ENCODE data around the gene TRIP4. TPM values are rescaled to one million over a fixed set of nuclear protein-coding genes. Genes with fewer than 3 reads are reported as not detected.

Gene TRIP4
- total and polyA plus RNA-seq, 4 donors = 6.3 to 10.7 (median 7.6) TPM

DNA sequence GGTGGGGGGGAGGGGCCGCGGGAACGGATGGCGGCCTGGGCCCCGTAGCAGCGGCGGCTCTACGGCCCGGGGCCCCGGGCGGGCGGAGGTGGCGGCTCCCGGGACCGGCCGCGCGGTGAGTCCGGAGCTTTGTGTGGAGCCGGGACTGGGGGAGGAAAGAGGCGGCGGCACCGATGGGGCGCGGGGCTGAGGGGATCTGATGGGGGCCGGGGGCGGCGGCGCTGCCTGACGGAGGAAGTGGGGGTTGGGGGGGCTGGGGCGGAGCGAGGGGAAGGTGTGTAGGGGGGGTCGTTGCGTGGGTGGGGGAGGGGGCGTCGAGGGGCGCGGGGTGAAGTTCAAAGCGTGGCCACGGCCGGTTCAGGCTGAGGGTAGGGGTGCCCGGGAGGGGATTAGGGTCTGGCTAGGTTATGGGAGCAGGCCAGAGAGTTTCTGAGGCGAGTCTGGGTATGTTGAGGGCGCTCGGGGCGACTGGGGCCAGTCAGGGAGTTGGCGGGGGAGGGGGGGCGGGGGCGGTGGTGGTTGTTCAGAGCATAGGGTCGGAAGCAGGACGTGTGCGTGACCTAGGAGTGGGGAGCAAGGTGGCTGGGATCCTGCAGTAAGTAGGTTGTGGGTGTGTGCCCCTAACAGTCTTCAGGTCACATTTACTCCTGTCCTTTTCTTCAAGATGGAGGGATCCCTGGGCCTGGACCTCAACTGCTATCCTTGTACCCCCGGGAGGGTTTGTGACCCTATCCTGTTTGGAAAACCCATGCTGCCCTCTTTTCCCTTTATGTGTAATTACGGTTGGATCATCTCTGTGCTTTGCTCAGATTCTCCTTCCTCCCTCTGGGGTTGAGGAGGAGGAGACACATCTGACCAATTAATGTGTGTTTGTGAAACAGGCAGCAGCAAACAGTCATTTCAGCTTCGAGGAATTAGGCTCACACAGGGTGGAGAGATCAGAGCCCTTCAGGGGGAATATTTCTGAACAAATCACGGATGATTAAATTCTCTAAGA lies 73.4 kb downstream of the TRIP4 start:
- DNase-seq (ENCODE audit: low spot score) = peak; percentile 36
- TF ChIP-seq EGR1 (IDR thresholded peaks at IDR 0.05; ENCODE audit: low read depth in 2 of 2) (no peak), GABPA (IDR thresholded peaks at IDR 0.05 in 1 of 2, conservative IDR thresholded peaks at IDR 0.05 in 1 of 2) (no peak), JUND (IDR thresholded peaks at IDR 0.05) (peak in 1 of 2 donors; percentile 50), NR2F2 (IDR thresholded peaks at IDR 0.05) (no peak), FOXA2 (IDR thresholded peaks at IDR 0.05) (no peak), HNF4G (IDR thresholded peaks at IDR 0.05) (no peak), YY1 (IDR thresholded peaks at IDR 0.05) (peak; percentile 59), SP1 (IDR thresholded peaks at IDR 0.05) (peak; percentile 36), TAF1 (conservative IDR thresholded peaks at IDR 0.05) (peak; percentile 58), REST (IDR thresholded peaks at IDR 0.05) (peak; percentile 74), FOXA1 (IDR thresholded peaks at IDR 0.05) (peak; percentile 15), ATF3 (IDR thresholded peaks at IDR 0.05) (peak; percentile 36), RAD21 (IDR thresholded peaks at IDR 0.05) (peak; percentile 63 to 70), RXRA (IDR thresholded peaks at IDR 0.05) (peak; percentile 26 to 57), HNF4A (conservative IDR thresholded peaks at IDR 0.05) (peak in 1 of 2 donors; percentile 30)
- TF ChIP-seq, protein P1, sequence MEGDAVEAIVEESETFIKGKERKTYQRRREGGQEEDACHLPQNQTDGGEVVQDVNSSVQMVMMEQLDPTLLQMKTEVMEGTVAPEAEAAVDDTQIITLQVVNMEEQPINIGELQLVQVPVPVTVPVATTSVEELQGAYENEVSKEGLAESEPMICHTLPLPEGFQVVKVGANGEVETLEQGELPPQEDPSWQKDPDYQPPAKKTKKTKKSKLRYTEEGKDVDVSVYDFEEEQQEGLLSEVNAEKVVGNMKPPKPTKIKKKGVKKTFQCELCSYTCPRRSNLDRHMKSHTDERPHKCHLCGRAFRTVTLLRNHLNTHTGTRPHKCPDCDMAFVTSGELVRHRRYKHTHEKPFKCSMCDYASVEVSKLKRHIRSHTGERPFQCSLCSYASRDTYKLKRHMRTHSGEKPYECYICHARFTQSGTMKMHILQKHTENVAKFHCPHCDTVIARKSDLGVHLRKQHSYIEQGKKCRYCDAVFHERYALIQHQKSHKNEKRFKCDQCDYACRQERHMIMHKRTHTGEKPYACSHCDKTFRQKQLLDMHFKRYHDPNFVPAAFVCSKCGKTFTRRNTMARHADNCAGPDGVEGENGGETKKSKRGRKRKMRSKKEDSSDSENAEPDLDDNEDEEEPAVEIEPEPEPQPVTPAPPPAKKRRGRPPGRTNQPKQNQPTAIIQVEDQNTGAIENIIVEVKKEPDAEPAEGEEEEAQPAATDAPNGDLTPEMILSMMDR (IDR thresholded peaks at IDR 0.05; ENCODE audit: low read depth, low read length, missing input control) = no peak
- TF ChIP-seq, protein P2, sequence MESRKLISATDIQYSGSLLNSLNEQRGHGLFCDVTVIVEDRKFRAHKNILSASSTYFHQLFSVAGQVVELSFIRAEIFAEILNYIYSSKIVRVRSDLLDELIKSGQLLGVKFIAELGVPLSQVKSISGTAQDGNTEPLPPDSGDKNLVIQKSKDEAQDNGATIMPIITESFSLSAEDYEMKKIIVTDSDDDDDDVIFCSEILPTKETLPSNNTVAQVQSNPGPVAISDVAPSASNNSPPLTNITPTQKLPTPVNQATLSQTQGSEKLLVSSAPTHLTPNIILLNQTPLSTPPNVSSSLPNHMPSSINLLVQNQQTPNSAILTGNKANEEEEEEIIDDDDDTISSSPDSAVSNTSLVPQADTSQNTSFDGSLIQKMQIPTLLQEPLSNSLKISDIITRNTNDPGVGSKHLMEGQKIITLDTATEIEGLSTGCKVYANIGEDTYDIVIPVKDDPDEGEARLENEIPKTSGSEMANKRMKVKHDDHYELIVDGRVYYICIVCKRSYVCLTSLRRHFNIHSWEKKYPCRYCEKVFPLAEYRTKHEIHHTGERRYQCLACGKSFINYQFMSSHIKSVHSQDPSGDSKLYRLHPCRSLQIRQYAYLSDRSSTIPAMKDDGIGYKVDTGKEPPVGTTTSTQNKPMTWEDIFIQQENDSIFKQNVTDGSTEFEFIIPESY (IDR thresholded peaks at IDR 0.05) = no peak
- TF ChIP-seq, protein P3, sequence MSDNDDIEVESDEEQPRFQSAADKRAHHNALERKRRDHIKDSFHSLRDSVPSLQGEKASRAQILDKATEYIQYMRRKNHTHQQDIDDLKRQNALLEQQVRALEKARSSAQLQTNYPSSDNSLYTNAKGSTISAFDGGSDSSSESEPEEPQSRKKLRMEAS (IDR thresholded peaks at IDR 0.05) = no peak
- Histone ChIP-seq H3K4me3 (ENCODE audit: low read depth in 1 of 3, low read length in 3 of 3) (peak overlapping the region; percentile 79 to 97 (median 90)), H3K27ac (ENCODE audit: low read depth in 1 of 2, low read length in 2 of 2) (peak overlapping the region; percentile 70 to 83), H3K9ac (ENCODE audit: low read depth in 1 of 2, low read length in 2 of 2) (peak overlapping the region; percentile 20 to 78), H3K36me3 (ENCODE audit: control insufficient read depth in 4 of 4, insufficient read depth in 3 of 4, low read depth in 1 of 4, low read length in 3 of 4) (no peaks in the 10 kb centered on the region), H3K9me3 (ENCODE audit: control insufficient read depth in 4 of 4, low read length in 3 of 4) (no peaks in the 10 kb centered on the region), H3K27me3 (ENCODE audit: control insufficient read depth in 4 of 4, insufficient read depth in 4 of 4, low read length in 3 of 4) (no peaks in the 10 kb centered on the region), H3K4me1 (ENCODE audit: control insufficient read depth in 4 of 4, insufficient read depth in 4 of 4, low read length in 3 of 4) (peaks cover 7 to 47% (median 30%) of the 10 kb centered on the region in 4 donors)
- WGBS = under 1% methylated on average over 56 of the region's 56 CpGs
